Ureter (tissue), 1 donor: Measurements from ENCODE around the gene ZNF532. TPM values are rescaled to one million over a fixed set of nuclear protein-coding genes. Genes with fewer than 3 reads are reported as not detected.

Experiments used
- total RNA-seq: library from RNA; stranded (reverse); gene quantifications from one replicate; pipeline ENCODE4 v1.2.4, GENCODE V29; 2023
- donor health status: DM: yes; HTN: yes; CAD: no.

ZNF532 gene
- total RNA-seq, 1 donor from 2014 or later, result 114 TPM

Other genes with a start within 250 kb of the ZNF532 start
- 0.16 TPM for gene ALPK2, start 235.8 kb upstream of the ZNF532 start, total RNA-seq
- 27.5 TPM for gene MALT1, start 193.4 kb upstream of the ZNF532 start, total RNA-seq